GM12875 (cell line): ENCODE results near the gene CDHR1.

ENCODE experiments used
- H3K4me3 ChIP-seq: one replicate; pipeline ENCODE4 v1.5.1; 2011; ENCODE audit warnings: low read depth, low read length, control low read depth
- TF ChIP-seq, protein P1 (sequence below): IDR thresholded peaks from 2 replicates; pipeline ENCODE4 v1.5.1; 2011; ENCODE audit warnings: low read depth, mild to moderate bottlenecking, control low read depth, inconsistent platforms, low read length, moderate library complexity, borderline replicate concordance; ENCODE audit not compliant: insufficient read depth

The CDHR1 gene

GRCh38 chr10:84262190-84262956, 68.0 kb downstream of the CDHR1 start:
- TF ChIP-seq, protein P1, sequence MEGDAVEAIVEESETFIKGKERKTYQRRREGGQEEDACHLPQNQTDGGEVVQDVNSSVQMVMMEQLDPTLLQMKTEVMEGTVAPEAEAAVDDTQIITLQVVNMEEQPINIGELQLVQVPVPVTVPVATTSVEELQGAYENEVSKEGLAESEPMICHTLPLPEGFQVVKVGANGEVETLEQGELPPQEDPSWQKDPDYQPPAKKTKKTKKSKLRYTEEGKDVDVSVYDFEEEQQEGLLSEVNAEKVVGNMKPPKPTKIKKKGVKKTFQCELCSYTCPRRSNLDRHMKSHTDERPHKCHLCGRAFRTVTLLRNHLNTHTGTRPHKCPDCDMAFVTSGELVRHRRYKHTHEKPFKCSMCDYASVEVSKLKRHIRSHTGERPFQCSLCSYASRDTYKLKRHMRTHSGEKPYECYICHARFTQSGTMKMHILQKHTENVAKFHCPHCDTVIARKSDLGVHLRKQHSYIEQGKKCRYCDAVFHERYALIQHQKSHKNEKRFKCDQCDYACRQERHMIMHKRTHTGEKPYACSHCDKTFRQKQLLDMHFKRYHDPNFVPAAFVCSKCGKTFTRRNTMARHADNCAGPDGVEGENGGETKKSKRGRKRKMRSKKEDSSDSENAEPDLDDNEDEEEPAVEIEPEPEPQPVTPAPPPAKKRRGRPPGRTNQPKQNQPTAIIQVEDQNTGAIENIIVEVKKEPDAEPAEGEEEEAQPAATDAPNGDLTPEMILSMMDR = no peak
- no peak overlapping the region for H3K4me3 ChIP-seq

DNA sequence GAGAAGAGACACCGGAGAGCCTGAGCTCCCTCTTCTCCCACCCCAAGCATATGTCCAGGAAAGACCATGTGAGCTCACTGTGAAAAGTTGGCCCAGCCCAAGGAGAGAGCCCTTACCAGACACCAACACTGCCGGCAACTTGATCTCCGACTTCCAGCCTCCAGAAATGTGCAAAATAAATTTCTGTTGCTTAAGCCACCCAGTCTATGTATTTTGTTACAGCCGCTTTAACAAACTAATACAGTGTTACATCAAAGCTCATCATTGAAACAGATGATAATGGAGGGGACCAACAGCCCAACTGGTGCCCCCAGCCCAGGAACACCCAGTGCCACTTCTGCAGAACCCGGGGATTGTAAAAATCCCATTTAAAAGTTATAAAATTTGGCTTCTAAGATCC, 69.4 kb downstream of the CDHR1 start:
- no peak overlapping the region for H3K4me3 ChIP-seq
- TF ChIP-seq, protein P1 = no peak

GRCh38 chr10:84264611-84265141, 70.3 kb downstream of the CDHR1 start:
- TF ChIP-seq, protein P1 = peak; percentile 96
- H3K4me3 ChIP-seq = no peak overlapping the region

GRCh38 chr10:84265418-84265817, 71.1 kb downstream of the CDHR1 start:
- no peak overlapping the region for H3K4me3 ChIP-seq
- TF ChIP-seq, protein P1 = no peak

DNA sequence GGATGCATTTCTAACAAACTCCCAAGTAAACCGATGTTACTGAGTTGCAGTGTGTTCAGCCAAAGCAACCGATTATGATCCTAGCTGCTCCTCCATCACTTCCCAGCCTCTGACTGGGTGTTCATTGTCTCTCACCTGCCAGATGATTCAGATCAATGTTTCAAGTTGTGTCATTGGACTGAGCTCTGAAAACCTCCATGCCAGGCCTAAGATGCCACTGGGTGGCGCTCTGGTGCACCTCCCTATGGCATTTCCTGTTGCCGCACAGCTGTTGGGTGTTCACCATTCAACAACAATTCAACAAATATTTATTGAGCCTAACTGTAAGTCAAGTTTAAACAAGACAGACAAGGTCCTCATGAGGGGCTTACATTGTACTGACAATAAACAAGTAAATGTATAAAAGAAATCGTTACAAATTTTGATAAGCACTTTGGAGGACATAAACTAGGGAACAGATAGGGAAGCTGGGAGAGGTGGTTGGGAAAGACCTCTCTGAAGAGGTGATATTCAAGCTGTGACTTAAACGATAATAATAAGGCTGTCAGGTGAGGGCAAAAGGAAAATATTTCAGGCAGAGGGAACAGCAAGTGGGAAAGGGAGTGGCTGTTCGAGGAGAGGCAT, 73.3 kb downstream of the CDHR1 start:
- TF ChIP-seq, protein P1 = peak; percentile 81
- no peak overlapping the region for H3K4me3 ChIP-seq

GRCh38 chr10:84269162-84269561, 74.8 kb downstream of the CDHR1 start:
- H3K4me3 ChIP-seq = no peak overlapping the region
- TF ChIP-seq, protein P1 = no peak
